GM12878 (cell line): ENCODE data around the gene POLG.

Experiments used
- MXI1 ChIP-seq: fragments of 150-350 bp; IDR thresholded peaks from 2 replicates; pipeline ENCODE4 v1.6.1; 2011; ENCODE audit warnings: low read depth, mild to moderate bottlenecking, inconsistent platforms, low read length, improper control_type of control experiment
- SP1 ChIP-seq: IDR thresholded peaks from one replicate; pipeline ENCODE4 v1.6.1; 2011; ENCODE audit warnings: low read depth, low read length
- ZSCAN29 ChIP-seq: fragments of 450-650 bp; IDR thresholded peaks from 2 replicates; pipeline ENCODE4 v1.6.1; 2017; ENCODE audit warnings: mild to moderate bottlenecking, moderate library complexity
- TF ChIP-seq, protein P1 (sequence below): IDR thresholded peaks from 2 replicates; pipeline ENCODE4 v1.6.1; 2012; ENCODE audit warnings: mild to moderate bottlenecking, low read depth, low read length
- TF ChIP-seq, protein P2 (sequence below), 3 experiments: IDR thresholded peaks in 2 of 3; conservative IDR thresholded peaks in 1 of 3; 2 replicates each; pipeline ENCODE4 v1.5.1; 2011; ENCODE audit warnings: low read depth in 3 of 3, low read length in 3 of 3, mild to moderate bottlenecking in 3 of 3, control low read depth in 2 of 3, moderate library complexity in 2 of 3, inconsistent platforms in 1 of 3, mixed read lengths in 1 of 3; ENCODE audit not compliant: control insufficient read depth in 2 of 3, insufficient read depth in 1 of 3; ENCODE audit errors: extremely low read depth in 1 of 3
- TF ChIP-seq, protein P3 (sequence below): IDR thresholded peaks from 2 replicates; pipeline ENCODE4 v1.6.1; 2012; ENCODE audit warnings: improper control_type of control experiment, low read depth, low read length; ENCODE audit not compliant: insufficient replicate concordance

DNA sequence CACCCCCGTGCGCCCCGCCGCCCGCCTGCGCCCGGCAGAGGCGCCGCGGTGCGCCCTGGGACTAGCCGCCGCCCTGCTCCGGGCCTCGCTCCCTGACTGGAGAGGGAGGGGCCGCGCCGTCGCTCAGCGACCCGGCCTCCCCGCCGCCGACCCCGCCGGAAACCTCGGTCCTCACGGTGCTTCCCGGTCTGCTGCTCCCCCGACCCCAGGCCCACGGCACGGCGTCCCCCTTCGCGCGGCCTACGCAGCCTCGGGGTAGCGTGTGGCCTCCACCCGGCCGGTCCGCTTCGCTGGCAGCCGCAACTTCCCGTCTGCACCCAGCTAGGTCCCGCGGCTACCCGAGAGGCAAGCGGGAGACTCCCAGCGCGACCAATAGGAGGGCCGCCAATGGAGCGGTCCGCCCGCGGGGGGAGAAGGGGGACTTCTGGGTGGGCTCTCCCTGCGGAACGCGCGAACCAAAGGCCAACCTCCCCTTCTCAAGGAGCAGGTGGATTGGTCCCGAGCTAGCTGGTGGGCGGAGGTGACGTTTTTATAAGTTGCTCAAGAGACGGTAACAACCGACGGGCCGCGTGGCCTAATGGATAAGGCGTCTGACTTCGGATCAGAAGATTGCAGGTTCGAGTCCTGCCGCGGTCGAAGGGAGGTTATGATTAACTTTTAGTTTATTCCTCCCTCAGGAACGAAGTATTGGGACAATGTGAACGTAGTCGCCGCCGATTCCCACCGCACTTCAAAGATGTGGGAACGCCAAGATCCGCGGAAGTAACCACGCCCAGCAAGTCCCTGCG, at the start of gene POLG:
- TF ChIP-seq, protein P1, sequence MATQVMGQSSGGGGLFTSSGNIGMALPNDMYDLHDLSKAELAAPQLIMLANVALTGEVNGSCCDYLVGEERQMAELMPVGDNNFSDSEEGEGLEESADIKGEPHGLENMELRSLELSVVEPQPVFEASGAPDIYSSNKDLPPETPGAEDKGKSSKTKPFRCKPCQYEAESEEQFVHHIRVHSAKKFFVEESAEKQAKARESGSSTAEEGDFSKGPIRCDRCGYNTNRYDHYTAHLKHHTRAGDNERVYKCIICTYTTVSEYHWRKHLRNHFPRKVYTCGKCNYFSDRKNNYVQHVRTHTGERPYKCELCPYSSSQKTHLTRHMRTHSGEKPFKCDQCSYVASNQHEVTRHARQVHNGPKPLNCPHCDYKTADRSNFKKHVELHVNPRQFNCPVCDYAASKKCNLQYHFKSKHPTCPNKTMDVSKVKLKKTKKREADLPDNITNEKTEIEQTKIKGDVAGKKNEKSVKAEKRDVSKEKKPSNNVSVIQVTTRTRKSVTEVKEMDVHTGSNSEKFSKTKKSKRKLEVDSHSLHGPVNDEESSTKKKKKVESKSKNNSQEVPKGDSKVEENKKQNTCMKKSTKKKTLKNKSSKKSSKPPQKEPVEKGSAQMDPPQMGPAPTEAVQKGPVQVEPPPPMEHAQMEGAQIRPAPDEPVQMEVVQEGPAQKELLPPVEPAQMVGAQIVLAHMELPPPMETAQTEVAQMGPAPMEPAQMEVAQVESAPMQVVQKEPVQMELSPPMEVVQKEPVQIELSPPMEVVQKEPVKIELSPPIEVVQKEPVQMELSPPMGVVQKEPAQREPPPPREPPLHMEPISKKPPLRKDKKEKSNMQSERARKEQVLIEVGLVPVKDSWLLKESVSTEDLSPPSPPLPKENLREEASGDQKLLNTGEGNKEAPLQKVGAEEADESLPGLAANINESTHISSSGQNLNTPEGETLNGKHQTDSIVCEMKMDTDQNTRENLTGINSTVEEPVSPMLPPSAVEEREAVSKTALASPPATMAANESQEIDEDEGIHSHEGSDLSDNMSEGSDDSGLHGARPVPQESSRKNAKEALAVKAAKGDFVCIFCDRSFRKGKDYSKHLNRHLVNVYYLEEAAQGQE = no peak; the same call in 1 of the 2 replicates
- TF ChIP-seq ZSCAN29 (peak; percentile 94), SP1 (peak; percentile 95), MXI1 (peak; percentile 60; the same call in 1 of the 2 replicates)
- TF ChIP-seq, protein P2, sequence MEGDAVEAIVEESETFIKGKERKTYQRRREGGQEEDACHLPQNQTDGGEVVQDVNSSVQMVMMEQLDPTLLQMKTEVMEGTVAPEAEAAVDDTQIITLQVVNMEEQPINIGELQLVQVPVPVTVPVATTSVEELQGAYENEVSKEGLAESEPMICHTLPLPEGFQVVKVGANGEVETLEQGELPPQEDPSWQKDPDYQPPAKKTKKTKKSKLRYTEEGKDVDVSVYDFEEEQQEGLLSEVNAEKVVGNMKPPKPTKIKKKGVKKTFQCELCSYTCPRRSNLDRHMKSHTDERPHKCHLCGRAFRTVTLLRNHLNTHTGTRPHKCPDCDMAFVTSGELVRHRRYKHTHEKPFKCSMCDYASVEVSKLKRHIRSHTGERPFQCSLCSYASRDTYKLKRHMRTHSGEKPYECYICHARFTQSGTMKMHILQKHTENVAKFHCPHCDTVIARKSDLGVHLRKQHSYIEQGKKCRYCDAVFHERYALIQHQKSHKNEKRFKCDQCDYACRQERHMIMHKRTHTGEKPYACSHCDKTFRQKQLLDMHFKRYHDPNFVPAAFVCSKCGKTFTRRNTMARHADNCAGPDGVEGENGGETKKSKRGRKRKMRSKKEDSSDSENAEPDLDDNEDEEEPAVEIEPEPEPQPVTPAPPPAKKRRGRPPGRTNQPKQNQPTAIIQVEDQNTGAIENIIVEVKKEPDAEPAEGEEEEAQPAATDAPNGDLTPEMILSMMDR (IDR thresholded peaks at IDR 0.05 in 2 of 3, conservative IDR thresholded peaks at IDR 0.05 in 1 of 3; ENCODE audit: control insufficient read depth in 2 of 3, extremely low read depth in 1 of 3, insufficient read depth in 1 of 3, low read depth in 3 of 3, low read length in 3 of 3) = no peak
- TF ChIP-seq, protein P3, sequence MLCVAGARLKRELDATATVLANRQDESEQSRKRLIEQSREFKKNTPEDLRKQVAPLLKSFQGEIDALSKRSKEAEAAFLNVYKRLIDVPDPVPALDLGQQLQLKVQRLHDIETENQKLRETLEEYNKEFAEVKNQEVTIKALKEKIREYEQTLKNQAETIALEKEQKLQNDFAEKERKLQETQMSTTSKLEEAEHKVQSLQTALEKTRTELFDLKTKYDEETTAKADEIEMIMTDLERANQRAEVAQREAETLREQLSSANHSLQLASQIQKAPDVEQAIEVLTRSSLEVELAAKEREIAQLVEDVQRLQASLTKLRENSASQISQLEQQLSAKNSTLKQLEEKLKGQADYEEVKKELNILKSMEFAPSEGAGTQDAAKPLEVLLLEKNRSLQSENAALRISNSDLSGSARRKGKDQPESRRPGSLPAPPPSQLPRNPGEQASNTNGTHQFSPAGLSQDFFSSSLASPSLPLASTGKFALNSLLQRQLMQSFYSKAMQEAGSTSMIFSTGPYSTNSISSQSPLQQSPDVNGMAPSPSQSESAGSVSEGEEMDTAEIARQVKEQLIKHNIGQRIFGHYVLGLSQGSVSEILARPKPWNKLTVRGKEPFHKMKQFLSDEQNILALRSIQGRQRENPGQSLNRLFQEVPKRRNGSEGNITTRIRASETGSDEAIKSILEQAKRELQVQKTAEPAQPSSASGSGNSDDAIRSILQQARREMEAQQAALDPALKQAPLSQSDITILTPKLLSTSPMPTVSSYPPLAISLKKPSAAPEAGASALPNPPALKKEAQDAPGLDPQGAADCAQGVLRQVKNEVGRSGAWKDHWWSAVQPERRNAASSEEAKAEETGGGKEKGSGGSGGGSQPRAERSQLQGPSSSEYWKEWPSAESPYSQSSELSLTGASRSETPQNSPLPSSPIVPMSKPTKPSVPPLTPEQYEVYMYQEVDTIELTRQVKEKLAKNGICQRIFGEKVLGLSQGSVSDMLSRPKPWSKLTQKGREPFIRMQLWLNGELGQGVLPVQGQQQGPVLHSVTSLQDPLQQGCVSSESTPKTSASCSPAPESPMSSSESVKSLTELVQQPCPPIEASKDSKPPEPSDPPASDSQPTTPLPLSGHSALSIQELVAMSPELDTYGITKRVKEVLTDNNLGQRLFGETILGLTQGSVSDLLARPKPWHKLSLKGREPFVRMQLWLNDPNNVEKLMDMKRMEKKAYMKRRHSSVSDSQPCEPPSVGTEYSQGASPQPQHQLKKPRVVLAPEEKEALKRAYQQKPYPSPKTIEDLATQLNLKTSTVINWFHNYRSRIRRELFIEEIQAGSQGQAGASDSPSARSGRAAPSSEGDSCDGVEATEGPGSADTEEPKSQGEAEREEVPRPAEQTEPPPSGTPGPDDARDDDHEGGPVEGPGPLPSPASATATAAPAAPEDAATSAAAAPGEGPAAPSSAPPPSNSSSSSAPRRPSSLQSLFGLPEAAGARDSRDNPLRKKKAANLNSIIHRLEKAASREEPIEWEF = no peak
